Subcutaneous adipose tissue (tissue), 4 donors: Measurements from ENCODE around the gene REX1BD. TPM values are rescaled to one million over a fixed set of nuclear protein-coding genes. Genes with fewer than 3 reads are reported as not detected.

ENCODE experiments used
- CTCF ChIP-seq: fragments of 450-650 bp; IDR thresholded peaks from one replicate; pipeline ENCODE4 v1.5.1; 2016; ENCODE audit warnings: low read depth, mild to moderate bottlenecking, control low read depth, antibody characterized with exemption, moderate library complexity
- total RNA-seq, 4 donors: library from RNA; depleted of rRNA; stranded (reverse); fragments of >200 nt; gene quantifications; one replicate each; pipeline ENCODE4 v1.1.0, GENCODE V29; 2016

The REX1BD gene
- total RNA-seq, 4 donors from 2014 or later, result 49.1 to 128 (median 99.7) TPM

- TF ChIP-seq CTCF, result no peak
Measured at GRCh38 chr19:18551631-18552030, 37.0 kb upstream of the REX1BD start.

- no peak for TF ChIP-seq CTCF
Measured at GRCh38 chr19:18557411-18558201, 31.0 kb upstream of the REX1BD start, which contains the start of gene KXD1. Gene KXD1, plus strand, starts transcription at chr19:18557870. Its CDS starts 4,187 bp downstream, at chr19:18562057.

GRCh38 chr19:18558202-18558555 is 30.4 kb upstream of the REX1BD start:
- TF ChIP-seq CTCF, result no peak

- no peak for TF ChIP-seq CTCF
Measured at GRCh38 chr19:18558604-18559003, 30.0 kb upstream of the REX1BD start.

- no peak for TF ChIP-seq CTCF
Measured at GRCh38 chr19:18559685-18560084, 28.9 kb upstream of the REX1BD start.

- no peak for TF ChIP-seq CTCF
Measured at GRCh38 chr19:18562086-18562485, 26.5 kb upstream of the REX1BD start.

- no peak for TF ChIP-seq CTCF
Measured at GRCh38 chr19:18566953-18567352, 21.6 kb upstream of the REX1BD start.
